Endodermal cell (in vitro differentiated cells): ENCODE data around the gene AEBP1. TPM values are rescaled to one million over a fixed set of nuclear protein-coding genes. Genes with fewer than 3 reads are reported as not detected.

Experiments
- DNase-seq: peaks from one replicate; pipeline ENCODE4 v3.0.0-alpha.2; 2017
- H3K27ac ChIP-seq: 2 replicates; pipeline ENCODE4 v1.5.1; 2013; ENCODE audit warnings: mild to moderate bottlenecking, low read depth, low read length, moderate library complexity
- H3K27me3 ChIP-seq: 2 replicates; pipeline ENCODE4 v1.6.1; 2013; ENCODE audit warnings: mild to moderate bottlenecking, low read length, moderate library complexity; ENCODE audit not compliant: insufficient read depth, control insufficient read depth, poor library complexity, severe bottlenecking
- H3K36me3 ChIP-seq: 2 replicates; pipeline ENCODE4 v1.7.0; 2013; ENCODE audit warnings: mild to moderate bottlenecking, low read length, moderate library complexity; ENCODE audit not compliant: control insufficient read depth, insufficient read depth
- H3K4me1 ChIP-seq: one replicate; pipeline ENCODE4 v1.7.0; 2013; ENCODE audit warnings: low read length; ENCODE audit not compliant: control insufficient read depth, insufficient read depth
- H3K4me3 ChIP-seq: 2 replicates; pipeline ENCODE4 v1.5.1; 2013; ENCODE audit warnings: mild to moderate bottlenecking, low read length, moderate library complexity
- H3K9ac ChIP-seq: 2 replicates; pipeline ENCODE4 v1.6.1; 2013; ENCODE audit warnings: mild to moderate bottlenecking, low read length, moderate library complexity; ENCODE audit not compliant: poor library complexity, severe bottlenecking; ENCODE audit errors: extremely low read depth
- H3K9me3 ChIP-seq: 2 replicates; pipeline ENCODE4 v1.6.1; 2013; ENCODE audit warnings: mild to moderate bottlenecking, low read length, moderate library complexity; ENCODE audit not compliant: control insufficient read depth
- H3K27ac Mint-ChIP-seq: 2 replicates; pipeline ENCODE4 v1.8.0; 2020; ENCODE audit warnings: mixed read lengths
- H3K27me3 Mint-ChIP-seq: 2 replicates; pipeline ENCODE4 v1.8.0; 2021; ENCODE audit warnings: mild to moderate bottlenecking, mixed read lengths; ENCODE audit not compliant: insufficient read depth
- H3K36me3 Mint-ChIP-seq: 2 replicates; pipeline ENCODE4 v1.8.0; 2020; ENCODE audit warnings: low read depth, mixed read lengths
- H3K4me1 Mint-ChIP-seq: 2 replicates; pipeline ENCODE4 v1.8.0; 2020; ENCODE audit warnings: mixed read lengths
- H3K4me3 Mint-ChIP-seq: 2 replicates; pipeline ENCODE4 v1.8.0; 2020; ENCODE audit warnings: mild to moderate bottlenecking, moderate library complexity, mixed read lengths
- H3K9me3 Mint-ChIP-seq: 2 replicates; pipeline ENCODE4 v1.8.0; 2020; ENCODE audit warnings: mild to moderate bottlenecking, mixed read lengths
- WGBS, 2 experiments: methylation state at CpG; one replicate each; pipeline versions ENCODE4 v1.1.5 to v1.1.7; 2013; ENCODE audit warnings: missing lambda C conversion rate in 2 of 2, mixed read lengths in 1 of 2; ENCODE audit not compliant: insufficient coverage in 1 of 2, insufficient read length in 1 of 2; 5-methylcytosine and 5-hydroxymethylcytosine counted together
- total RNA-seq, 2 donors: library from RNA; stranded (reverse); fragmentation: NEBNext Ultra II Directional in 1 of 2; extraction: Animal tissue kit (Norgen Biotek cat#: 25700) in 1 of 2; gene quantifications; 2 replicates in 1 of 2; 3 replicates in 1 of 2; pipeline ENCODE4 v1.2.1, GENCODE V29; 2021
- TF ChIP-seq, protein P1 (sequence below): fragments of 200-600 bp; sonication (generic); conservative IDR thresholded peaks from 2 replicates; pipeline ENCODE4 v1.5.0; 2021; ENCODE audit warnings: antibody characterized with exemption, mild to moderate bottlenecking

AEBP1 gene
- total RNA-seq, 2 donors from 2014 or later: 55.2 to 65.8 TPM

DNA sequence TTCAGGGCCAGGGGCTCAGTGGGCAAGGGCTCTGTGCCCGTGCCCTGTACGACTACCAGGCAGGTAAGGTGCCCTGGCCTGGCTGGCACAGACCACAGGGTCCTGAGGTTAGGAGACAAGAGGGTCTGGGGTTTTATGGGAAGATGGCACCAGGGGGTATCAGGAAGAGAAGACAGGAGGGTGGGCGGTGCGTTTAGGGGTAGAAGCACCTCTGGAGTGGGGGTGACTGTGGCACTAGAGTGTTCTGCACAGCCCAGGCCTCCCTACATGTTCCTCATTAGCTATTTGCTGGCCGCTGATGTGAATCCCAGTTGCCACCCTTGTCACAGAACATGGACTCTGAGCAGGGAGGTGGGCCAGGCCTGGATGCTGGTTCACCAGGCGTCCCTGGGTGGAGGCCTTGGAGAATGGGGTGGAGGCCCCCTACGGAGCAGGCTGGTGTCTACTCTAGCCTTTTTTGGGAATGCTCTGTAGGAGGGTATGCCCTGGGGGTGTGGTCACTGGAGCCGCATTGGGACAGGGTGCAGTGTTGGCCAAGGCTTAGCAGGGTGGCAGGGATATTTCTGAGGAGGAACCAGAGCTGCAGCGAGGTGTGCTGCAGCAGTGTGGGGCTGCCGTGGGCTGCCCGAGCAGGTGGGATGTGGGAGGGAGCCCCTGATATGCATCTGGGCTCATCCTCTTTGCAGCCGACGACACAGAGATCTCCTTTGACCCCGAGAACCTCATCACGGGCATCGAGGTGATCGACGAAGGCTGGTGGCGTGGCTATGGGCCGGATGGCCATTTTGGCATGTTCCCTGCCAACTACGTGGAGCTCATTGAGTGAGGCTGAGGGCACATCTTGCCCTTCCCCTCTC is 43.8 kb upstream of the AEBP1 start:
- Histone ChIP-seq H3K9ac (no peak overlapping the region), H3K27me3 (no peaks in the 10 kb centered on the region), H3K4me3 (no peak overlapping the region), H3K27ac (no peak overlapping the region), H3K9me3 (no peaks in the 10 kb centered on the region), H3K36me3 (peaks cover 52% of the 10 kb centered on the region), H3K4me1 (no peaks in the 10 kb centered on the region)
- Mint-ChIP-seq H3K36me3 (peaks cover 47% of the 10 kb centered on the region), H3K27ac (no peak overlapping the region), H3K4me1 (no peaks in the 10 kb centered on the region), H3K9me3 (no peaks in the 10 kb centered on the region), H3K4me3 (no peak overlapping the region), H3K27me3 (peaks cover 2% of the 10 kb centered on the region)
- DNase-seq: no peak
- TF ChIP-seq, protein P1, sequence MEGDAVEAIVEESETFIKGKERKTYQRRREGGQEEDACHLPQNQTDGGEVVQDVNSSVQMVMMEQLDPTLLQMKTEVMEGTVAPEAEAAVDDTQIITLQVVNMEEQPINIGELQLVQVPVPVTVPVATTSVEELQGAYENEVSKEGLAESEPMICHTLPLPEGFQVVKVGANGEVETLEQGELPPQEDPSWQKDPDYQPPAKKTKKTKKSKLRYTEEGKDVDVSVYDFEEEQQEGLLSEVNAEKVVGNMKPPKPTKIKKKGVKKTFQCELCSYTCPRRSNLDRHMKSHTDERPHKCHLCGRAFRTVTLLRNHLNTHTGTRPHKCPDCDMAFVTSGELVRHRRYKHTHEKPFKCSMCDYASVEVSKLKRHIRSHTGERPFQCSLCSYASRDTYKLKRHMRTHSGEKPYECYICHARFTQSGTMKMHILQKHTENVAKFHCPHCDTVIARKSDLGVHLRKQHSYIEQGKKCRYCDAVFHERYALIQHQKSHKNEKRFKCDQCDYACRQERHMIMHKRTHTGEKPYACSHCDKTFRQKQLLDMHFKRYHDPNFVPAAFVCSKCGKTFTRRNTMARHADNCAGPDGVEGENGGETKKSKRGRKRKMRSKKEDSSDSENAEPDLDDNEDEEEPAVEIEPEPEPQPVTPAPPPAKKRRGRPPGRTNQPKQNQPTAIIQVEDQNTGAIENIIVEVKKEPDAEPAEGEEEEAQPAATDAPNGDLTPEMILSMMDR: no peak
- WGBS, 2 experiments: 93 to 96% methylated on average over 15 to 21 of the region's 21 CpGs

DNA sequence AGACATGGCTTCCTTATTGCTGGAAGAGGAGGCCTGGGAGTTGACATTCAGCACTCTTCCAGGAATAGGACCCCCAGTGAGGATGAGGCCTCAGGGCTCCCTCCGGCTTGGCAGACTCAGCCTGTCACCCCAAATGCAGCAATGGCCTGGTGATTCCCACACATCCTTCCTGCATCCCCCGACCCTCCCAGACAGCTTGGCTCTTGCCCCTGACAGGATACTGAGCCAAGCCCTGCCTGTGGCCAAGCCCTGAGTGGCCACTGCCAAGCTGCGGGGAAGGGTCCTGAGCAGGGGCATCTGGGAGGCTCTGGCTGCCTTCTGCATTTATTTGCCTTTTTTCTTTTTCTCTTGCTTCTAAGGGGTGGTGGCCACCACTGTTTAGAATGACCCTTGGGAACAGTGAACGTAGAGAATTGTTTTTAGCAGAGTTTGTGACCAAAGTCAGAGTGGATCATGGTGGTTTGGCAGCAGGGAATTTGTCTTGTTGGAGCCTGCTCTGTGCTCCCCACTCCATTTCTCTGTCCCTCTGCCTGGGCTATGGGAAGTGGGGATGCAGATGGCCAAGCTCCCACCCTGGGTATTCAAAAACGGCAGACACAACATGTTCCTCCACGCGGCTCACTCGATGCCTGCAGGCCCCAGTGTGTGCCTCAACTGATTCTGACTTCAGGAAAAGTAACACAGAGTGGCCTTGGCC is 43.0 kb upstream of the AEBP1 start:
- 93 to 99% methylated on average over 7 to 8 of the region's 8 CpGs for WGBS, 2 experiments
- no peak overlapping the region for H3K4me3 ChIP-seq
- no peak overlapping the region for H3K9ac ChIP-seq
- no peaks in the 10 kb centered on the region for H3K9me3 ChIP-seq
- H3K27ac Mint-ChIP-seq: no peak overlapping the region
- H3K4me1 ChIP-seq: peaks cover 6% of the 10 kb centered on the region
- H3K4me1 Mint-ChIP-seq: peaks cover 1% of the 10 kb centered on the region
- H3K9me3 Mint-ChIP-seq: no peaks in the 10 kb centered on the region
- no peak overlapping the region for H3K27ac ChIP-seq
- DNase-seq: no peak
- H3K27me3 Mint-ChIP-seq: peaks cover 2% of the 10 kb centered on the region
- H3K27me3 ChIP-seq: no peaks in the 10 kb centered on the region
- peaks cover 40% of the 10 kb centered on the region for H3K36me3 Mint-ChIP-seq
- TF ChIP-seq, protein P1: no peak
- H3K36me3 ChIP-seq: peaks cover 44% of the 10 kb centered on the region
- H3K4me3 Mint-ChIP-seq: no peak overlapping the region

DNA sequence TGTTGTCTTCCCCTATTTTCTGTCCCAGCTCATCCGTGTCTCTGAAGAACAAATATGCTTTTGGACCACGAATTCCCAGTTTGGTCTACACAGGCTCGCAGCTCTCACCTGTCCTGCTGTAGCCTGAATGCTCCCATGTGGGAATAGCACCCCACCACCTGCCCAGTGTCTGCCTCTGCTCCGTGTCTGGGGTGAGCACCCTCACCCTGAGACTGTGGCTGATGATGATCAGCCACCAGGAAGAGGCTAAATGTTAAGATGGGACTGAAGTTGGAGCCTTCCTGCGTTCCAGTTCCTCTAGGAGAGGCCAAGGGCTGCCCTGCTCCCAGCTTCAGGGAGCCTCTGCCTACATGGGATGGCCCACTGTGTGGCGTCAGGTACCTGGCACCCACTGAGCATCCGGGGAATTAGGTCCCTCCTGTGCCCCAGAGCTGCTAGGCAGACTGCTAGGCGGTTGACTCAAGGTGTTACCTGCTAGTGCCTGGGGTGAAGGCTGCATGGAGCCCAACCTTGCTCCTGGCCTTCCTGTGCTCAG is 42.4 kb upstream of the AEBP1 start:
- peaks cover 3% of the 10 kb centered on the region for H3K4me1 Mint-ChIP-seq
- DNase-seq: no peak
- Histone ChIP-seq H3K4me1 (peaks cover 10% of the 10 kb centered on the region), H3K4me3 (no peak overlapping the region), H3K9me3 (no peaks in the 10 kb centered on the region), H3K27me3 (no peaks in the 10 kb centered on the region), H3K36me3 (peaks cover 38% of the 10 kb centered on the region), H3K27ac (no peak overlapping the region), H3K9ac (no peak overlapping the region)
- WGBS, 2 experiments: 95% methylated on average over 8 of the region's 8 CpGs
- no peak overlapping the region for H3K27ac Mint-ChIP-seq
- TF ChIP-seq, protein P1: no peak
- H3K27me3 Mint-ChIP-seq: peaks cover 2% of the 10 kb centered on the region
- peaks cover 38% of the 10 kb centered on the region for H3K36me3 Mint-ChIP-seq
- H3K4me3 Mint-ChIP-seq: no peak overlapping the region
- H3K9me3 Mint-ChIP-seq: no peaks in the 10 kb centered on the region
